GM19035 (cell line): ENCODE measurements around the gene FAM162B.
"Not testable (repeated sequence)": the region's sequence is repeated elsewhere in the genome, so short reads cannot be mapped to it uniquely, and the experiment has no call there.

ENCODE experiments used
- ATAC-seq: cut with Tn5 transposase; IDR thresholded peaks from one replicate; pipeline ENCODE4 v1.9.1; 2021; ENCODE audit not compliant: unreplicated experiment

FAM162B gene

DNA sequence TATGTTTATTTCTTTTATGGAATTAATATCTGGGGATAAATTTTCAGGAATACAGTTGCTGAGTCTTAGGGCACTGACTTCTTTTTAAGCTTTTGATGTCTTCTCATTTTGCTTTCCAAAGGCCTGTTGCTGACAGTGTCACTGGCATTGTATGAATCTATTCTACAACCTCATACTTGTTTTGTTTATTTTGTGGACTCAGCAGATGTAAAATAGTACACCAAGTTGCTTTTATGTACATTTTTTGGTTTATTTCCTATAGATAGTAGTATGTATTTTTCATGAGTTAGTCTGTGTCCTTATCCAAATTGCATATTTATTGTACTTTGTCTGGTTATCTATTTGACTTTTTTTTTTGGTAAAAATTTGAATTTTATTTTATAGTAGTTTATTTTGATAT lies 35.0 kb downstream of the FAM162B start:
- no peak for ATAC-seq

DNA sequence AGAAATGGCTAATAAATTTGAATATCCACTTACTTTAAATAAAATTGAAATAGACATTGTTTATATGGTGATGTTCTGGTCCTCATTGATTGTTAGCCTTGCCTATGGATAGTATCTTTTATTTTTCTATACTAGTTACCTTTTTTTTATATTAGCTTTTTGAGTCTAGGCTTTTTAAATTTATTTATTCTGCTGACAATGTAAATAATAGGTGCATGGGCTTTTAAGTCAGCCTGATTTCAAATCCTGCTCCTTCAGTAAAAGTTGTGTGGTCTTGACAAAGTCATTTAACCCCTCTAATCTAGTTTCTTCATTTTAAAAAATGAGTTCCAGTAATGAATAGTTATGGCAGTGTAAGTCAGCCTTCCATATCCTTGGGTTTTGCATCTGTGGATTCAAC lies 38.6 kb downstream of the FAM162B start:
- ATAC-seq: no peak

DNA sequence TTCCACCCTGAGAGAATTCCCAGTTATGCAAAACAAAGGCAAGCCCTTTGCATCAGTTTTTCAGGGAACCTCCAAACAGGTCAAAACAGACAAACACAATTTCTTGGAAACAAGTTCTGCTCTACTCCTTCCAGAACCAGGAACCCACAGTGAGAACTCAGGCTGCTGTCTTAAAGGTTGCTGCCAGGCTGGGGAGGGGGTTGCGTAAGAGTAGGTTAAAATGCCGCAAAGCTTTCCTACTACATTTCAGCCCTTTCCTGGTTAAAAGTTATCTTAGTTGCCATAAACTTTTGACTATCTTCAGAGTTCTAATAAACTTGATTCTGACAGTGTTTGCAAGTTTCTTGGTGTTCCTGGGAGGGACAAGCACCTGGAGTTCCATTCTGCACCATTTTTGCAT lies 50.8 kb downstream of the FAM162B start:
- ATAC-seq: no peak

DNA sequence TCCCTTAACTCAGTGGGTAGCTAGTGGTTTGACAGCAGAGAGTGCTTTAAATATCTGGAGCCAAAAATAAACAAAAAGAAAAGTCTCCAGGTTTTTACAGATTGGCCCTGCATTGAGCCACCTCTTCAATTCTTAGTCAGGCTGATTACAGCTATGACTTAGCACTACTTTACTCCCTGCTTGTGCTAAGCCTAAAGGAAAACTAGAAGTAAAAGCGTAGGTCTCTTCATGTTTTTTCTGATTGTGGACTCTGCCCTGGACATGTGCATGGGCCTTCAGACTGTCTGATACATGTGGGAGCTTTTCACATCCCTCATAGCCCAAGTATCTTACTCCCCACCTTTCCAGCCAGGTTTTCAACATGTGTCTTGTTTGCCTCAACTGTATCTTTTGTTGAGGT lies 51.2 kb downstream of the FAM162B start:
- ATAC-seq: no peak

DNA sequence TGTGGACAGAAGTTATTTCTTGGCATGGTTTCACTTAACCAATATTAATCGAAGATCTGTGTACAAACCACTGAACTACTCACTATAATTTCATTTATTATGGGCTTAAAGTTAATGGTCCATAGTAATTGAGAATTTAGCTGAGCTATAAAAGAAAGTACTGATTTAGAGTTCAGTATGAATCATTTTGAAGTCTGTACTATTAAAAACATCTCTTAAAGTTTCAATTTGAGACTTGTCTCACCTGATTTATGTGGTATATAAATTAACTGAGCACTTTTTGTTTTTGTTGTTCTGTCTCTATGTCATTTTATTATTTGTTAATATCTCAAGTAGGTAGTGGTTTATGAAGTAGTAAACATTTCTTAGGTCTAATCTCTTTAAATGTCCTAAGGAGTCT lies 59.6 kb downstream of the FAM162B start:
- ATAC-seq: no peak

DNA sequence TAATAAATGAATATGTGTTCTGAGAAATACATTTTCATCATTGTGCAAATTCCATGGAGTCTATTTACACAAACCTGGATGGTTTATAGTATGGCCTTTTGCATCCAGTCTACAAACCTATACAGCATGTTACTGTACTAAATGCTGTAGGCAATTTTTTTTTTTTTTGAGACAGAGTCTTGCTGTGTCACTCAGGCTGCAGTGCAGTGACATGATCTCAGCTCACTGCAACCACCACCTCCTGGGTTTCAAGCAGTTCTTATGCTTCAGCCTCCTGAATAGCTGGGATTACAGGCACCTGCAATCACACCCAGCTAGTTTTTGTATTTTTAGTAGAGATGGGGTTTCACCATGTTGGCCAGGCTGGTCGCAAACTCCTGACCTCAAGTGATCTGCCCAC lies 61.6 kb downstream of the FAM162B start:
- not testable (repeated sequence) for ATAC-seq
